ENCODE data around the gene CRYL1.

The CRYL1 gene

DNA sequence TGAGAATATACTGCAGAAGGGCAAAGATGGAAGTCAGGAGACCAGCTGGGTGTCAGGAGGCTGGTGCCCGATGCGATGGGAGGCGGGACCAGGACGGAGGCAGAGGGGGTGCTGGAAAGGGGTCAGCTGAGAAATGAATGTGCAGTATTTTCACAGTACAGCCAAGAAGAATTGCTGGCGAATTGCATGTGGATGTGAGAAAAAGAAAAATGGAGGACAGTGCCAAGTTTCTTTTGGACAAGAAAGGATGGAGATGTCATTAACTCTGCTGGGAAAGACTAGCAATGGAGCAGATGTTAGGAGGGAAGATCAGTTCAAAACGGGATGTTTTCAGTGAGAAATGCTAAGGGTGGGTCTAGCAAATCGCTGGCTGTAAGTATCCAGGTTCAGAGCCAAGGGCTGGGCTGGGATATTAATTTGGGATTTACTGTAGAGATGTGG is 7.0 kb downstream of the CRYL1 start:
- Histone ChIP-seq H3K36me3 (ENCODE audit: control insufficient read depth, low read length) (no peaks in the 10 kb centered on the region), H3F3A (ENCODE audit: control insufficient read depth, insufficient read depth) (no peaks in the 10 kb centered on the region), H3K4me1 (ENCODE audit: control insufficient read depth, low read length) (no peaks in the 10 kb centered on the region), H3K27me3 (ENCODE audit: control insufficient read depth, low read length) (0 out of 2 replicates have a peak, but pooled peaks cover 3% of the 10 kb centered on the region), H3K79me2 (ENCODE audit: control insufficient read depth, low read length) (no peaks in the 10 kb centered on the region), H3K9me2 (replicated peaks; ENCODE audit: control insufficient read depth, low read length) (no peaks in the 10 kb centered on the region), H3K9me3 (ENCODE audit: control insufficient read depth, insufficient read depth, low read length) (no peaks in the 10 kb centered on the region), H4K20me1 (ENCODE audit: control insufficient read depth, insufficient read depth, low read depth, low read length) (no peaks in the 10 kb centered on the region), H3K4me2 (ENCODE audit: low read length) (no peak overlapping the region), H3K4me3 (ENCODE audit: low read length) (no peak overlapping the region), H3K27ac (ENCODE audit: low read depth, low read length) (no peak overlapping the region)
- TF ChIP-seq, protein P1, sequence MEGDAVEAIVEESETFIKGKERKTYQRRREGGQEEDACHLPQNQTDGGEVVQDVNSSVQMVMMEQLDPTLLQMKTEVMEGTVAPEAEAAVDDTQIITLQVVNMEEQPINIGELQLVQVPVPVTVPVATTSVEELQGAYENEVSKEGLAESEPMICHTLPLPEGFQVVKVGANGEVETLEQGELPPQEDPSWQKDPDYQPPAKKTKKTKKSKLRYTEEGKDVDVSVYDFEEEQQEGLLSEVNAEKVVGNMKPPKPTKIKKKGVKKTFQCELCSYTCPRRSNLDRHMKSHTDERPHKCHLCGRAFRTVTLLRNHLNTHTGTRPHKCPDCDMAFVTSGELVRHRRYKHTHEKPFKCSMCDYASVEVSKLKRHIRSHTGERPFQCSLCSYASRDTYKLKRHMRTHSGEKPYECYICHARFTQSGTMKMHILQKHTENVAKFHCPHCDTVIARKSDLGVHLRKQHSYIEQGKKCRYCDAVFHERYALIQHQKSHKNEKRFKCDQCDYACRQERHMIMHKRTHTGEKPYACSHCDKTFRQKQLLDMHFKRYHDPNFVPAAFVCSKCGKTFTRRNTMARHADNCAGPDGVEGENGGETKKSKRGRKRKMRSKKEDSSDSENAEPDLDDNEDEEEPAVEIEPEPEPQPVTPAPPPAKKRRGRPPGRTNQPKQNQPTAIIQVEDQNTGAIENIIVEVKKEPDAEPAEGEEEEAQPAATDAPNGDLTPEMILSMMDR (IDR thresholded peaks at IDR 0.05; ENCODE audit: low read depth, low read length, poor library complexity, severe bottlenecking): no peak
- no peak for TF ChIP-seq EZH2phosphoT487 (IDR thresholded peaks at IDR 0.05; ENCODE audit: borderline replicate concordance, low read length)

DNA sequence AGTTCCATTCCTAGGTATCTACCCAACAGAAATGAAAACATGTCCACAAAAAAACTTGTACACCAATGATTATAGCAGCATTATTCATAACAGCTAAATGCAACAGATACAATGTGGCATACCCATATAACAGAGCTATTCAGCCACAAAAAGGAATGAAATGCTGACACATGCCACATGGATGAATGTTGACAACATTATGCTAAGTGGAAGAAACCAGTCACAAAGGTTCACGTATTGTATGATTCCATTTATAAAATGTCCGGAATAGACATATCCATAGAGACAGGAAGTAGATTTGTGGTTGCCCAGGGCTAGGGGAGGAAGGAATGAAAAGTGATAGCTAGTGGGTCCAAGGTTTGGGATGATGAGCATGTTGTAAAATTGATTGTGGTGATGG is 10.8 kb downstream of the CRYL1 start:
- Histone ChIP-seq H3K36me3 (ENCODE audit: control insufficient read depth, low read length) (no peaks in the 10 kb centered on the region), H3K27me3 (ENCODE audit: control insufficient read depth, low read length) (0 out of 2 replicates have a peak, but pooled peaks cover 3% of the 10 kb centered on the region), H3K9me2 (replicated peaks; ENCODE audit: control insufficient read depth, low read length) (no peaks in the 10 kb centered on the region), H4K20me1 (ENCODE audit: control insufficient read depth, insufficient read depth, low read depth, low read length) (no peaks in the 10 kb centered on the region), H3K27ac (ENCODE audit: low read depth, low read length) (no peak overlapping the region), H3K79me2 (ENCODE audit: control insufficient read depth, low read length) (no peaks in the 10 kb centered on the region), H3K4me1 (ENCODE audit: control insufficient read depth, low read length) (no peaks in the 10 kb centered on the region), H3F3A (ENCODE audit: control insufficient read depth, insufficient read depth) (no peaks in the 10 kb centered on the region), H3K4me2 (ENCODE audit: low read length) (no peak overlapping the region), H3K9me3 (ENCODE audit: control insufficient read depth, insufficient read depth, low read length) (no peaks in the 10 kb centered on the region), H3K4me3 (ENCODE audit: low read length) (no peak overlapping the region)
- TF ChIP-seq EZH2phosphoT487 (IDR thresholded peaks at IDR 0.05; ENCODE audit: borderline replicate concordance, low read length): no peak
- TF ChIP-seq, protein P1 (IDR thresholded peaks at IDR 0.05; ENCODE audit: low read depth, low read length, poor library complexity, severe bottlenecking): no peak

DNA sequence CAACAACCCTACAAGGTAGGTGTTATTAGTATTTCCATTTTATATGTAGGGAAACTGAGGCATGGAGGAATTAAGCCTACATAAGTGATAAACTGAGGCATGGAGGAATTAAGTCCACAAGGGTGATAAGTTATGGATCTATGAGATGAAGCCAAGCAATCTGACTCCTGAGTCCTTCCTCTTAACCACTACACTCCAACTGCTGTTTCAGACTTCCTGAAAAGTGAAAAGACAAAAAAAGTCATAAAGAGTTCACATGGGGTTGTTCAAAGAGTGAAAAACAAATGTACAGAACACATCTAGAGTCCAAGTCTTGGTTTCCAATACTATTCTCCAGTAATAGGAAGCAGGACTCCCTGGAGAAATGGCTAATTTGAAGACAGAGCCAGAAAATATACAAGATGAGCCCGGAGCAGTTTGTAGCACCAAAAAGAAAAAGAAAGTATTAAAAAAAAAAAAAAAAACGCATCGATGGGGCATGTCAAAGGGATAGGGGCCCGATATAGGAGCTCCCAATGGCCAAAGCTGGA is 12.1 kb downstream of the CRYL1 start:
- H3K27ac ChIP-seq (ENCODE audit: low read depth, low read length): no peak overlapping the region
- no peaks in the 10 kb centered on the region for H3K9me3 ChIP-seq (ENCODE audit: control insufficient read depth, insufficient read depth, low read length)
- no peaks in the 10 kb centered on the region for H3F3A ChIP-seq (ENCODE audit: control insufficient read depth, insufficient read depth)
- H3K36me3 ChIP-seq (ENCODE audit: control insufficient read depth, low read length): no peaks in the 10 kb centered on the region
- no peak for TF ChIP-seq EZH2phosphoT487 (IDR thresholded peaks at IDR 0.05; ENCODE audit: borderline replicate concordance, low read length)
- TF ChIP-seq, protein P1 (IDR thresholded peaks at IDR 0.05; ENCODE audit: low read depth, low read length, poor library complexity, severe bottlenecking): no peak
- H3K4me2 ChIP-seq (ENCODE audit: low read length): no peak overlapping the region
- H3K4me3 ChIP-seq (ENCODE audit: low read length): no peak overlapping the region
- no peaks in the 10 kb centered on the region for H3K79me2 ChIP-seq (ENCODE audit: control insufficient read depth, low read length)
- no peaks in the 10 kb centered on the region for H3K4me1 ChIP-seq (ENCODE audit: control insufficient read depth, low read length)
- H3K27me3 ChIP-seq (ENCODE audit: control insufficient read depth, low read length): 0 out of 2 replicates have a peak, but pooled peaks cover 3% of the 10 kb centered on the region
- no peaks in the 10 kb centered on the region for H3K9me2 ChIP-seq (replicated peaks; ENCODE audit: control insufficient read depth, low read length)
- no peaks in the 10 kb centered on the region for H4K20me1 ChIP-seq (ENCODE audit: control insufficient read depth, insufficient read depth, low read depth, low read length)
